Fibroblast of villous mesenchyme (primary cell): ENCODE data around the gene EIF5AL1. TPM values are rescaled to one million over a fixed set of nuclear protein-coding genes. Genes with fewer than 3 reads are reported as not detected.
"Not testable (repeated sequence)": the region's sequence is repeated elsewhere in the genome, so short reads cannot be mapped to it uniquely, and the experiment has no call there.

ENCODE experiments used
- DNase-seq: peaks from one replicate; pipeline ENCODE4 v3.0.0-alpha.2; 2010; ENCODE audit warnings: low read depth
- H3K4me3 ChIP-seq: 2 replicates; pipeline ENCODE4 v1.5.1; 2011; ENCODE audit warnings: low read depth, mild to moderate bottlenecking, low read length
- CTCF ChIP-seq: IDR thresholded peaks from 2 replicates; pipeline ENCODE4 v1.5.1; 2012; ENCODE audit warnings: low read depth, mild to moderate bottlenecking, low read length; ENCODE audit not compliant: insufficient read depth
- total RNA-seq: library from RNA; depleted of rRNA; stranded (reverse); fragments of >200 nt; gene quantifications from 2 replicates; pipeline ENCODE4 v1.2.3, GENCODE V29; 2012

EIF5AL1 gene
- total RNA-seq = 0.64 and 0.86 TPM in 2 replicates

DNA sequence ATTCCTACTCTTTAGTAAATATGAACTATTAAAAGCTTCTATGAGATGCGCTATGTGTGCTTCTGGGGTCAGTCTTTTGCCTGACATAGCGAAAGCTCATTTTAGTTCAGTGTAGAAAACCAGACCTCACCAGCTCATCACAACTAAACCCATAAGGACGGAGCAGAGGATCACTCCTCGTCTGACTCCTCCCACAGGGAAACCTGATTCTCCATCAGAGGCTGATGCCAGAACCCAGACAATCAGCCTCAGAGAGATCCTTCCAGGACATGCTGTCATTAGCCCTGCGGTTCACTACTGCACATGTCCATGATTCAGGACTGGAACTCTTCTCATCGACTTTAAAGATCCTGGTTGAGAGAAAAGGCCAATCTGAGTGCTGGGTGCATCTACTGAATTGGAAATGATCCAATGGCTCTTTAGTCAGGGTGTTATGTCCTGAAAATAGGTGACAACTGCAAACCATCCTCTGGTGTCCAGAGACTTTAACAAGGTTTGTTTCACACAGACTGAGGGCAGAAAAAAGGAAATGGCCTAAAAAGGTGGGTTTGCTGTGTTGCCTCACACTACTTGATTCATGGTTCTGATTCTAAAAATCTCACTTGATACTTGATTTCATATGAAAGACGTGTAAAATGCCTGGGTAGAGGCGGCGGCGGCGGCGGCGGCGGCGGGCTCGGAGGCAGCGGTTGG, at the start of gene EIF5AL1:
Gene EIF5AL1, plus strand, starts transcription at position 643 of the 693 bp plus-strand sequence. CDS start 117 bp downstream, outside the sequence.
- DNase-seq = not testable (repeated sequence)

GRCh38 chr10:79463578-79464496, 48.5 kb upstream of the EIF5AL1 start:
- H3K4me3 ChIP-seq = no peak overlapping the region
- peak; percentile 68 for DNase-seq
- TF ChIP-seq CTCF = no peak

More for the DNA sequence above, at the start of gene EIF5AL1:
- not testable (repeated sequence) for H3K4me3 ChIP-seq

- no peak for TF ChIP-seq CTCF
- no peak for DNase-seq
- H3K4me3 ChIP-seq = no peak overlapping the region
These were observed 47.0 kb upstream of the EIF5AL1 start for GRCh38 chr10:79465341-79465740.

DNA sequence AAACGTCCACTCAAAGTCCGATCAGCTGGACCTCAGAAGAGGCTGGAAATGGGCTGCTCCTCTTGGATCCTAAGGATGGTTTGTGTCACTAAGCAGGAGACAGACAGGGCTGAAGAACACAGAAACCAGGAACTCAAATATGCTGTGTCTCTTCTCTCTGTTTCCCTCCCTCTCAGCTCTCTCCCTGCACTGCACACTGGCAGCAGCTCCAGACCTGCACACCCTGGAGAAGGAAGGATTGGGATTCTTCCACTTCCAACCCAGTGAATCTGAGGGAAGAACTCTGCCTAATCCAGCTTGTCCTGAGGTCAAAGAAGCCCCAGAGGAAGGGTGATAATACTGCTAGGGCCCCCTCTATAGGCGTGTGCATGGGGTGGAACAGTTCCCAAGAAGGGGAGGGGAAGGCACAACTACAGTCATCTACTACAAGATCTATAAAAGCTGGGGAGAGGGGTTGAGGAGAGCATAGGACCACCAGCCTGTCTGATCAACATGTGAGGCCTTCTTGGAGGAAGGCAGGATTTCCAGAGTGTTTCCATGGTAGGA, 44.2 kb upstream of the EIF5AL1 start:
- TF ChIP-seq CTCF = peak; percentile 14
- H3K4me3 ChIP-seq = no peak overlapping the region
- no peak for DNase-seq

- no peak for TF ChIP-seq CTCF
- peak; percentile 74 for DNase-seq
- no peak overlapping the region for H3K4me3 ChIP-seq
These were observed 43.3 kb upstream of the EIF5AL1 start for GRCh38 chr10:79468841-79469585.

DNA sequence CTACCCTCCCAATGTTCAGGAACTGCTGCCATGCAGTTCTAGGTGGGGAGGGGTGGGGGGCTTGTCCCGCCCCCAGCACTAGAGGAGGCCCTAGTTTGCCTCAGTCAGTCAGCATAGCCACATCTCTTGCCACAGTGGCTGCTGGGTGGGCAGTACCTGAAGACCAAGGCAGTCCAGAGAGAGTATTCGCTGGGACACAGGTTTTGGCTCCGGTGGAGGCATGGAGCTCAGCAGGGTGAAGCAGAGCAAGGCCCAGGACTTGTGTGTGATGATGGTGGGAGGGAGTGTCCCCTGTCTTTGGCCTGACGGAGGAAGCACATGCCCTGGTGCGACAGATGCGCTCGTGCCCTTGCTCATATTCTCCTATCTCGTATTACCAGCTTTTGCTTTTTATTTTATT, 42.2 kb upstream of the EIF5AL1 start:
- DNase-seq = no peak
- TF ChIP-seq CTCF = no peak
- H3K4me3 ChIP-seq = no peak overlapping the region
